Neuronal stem cell (in vitro differentiated cells): ENCODE results near the gene CTU2.
"Not testable (repeated sequence)": the region's sequence is repeated elsewhere in the genome, so short reads cannot be mapped to it uniquely, and the experiment has no call there.

Source experiments
- DNase-seq: peaks from one replicate; pipeline ENCODE4 v3.0.0-alpha.2; 2013; ENCODE audit warnings: low spot score
- H2AFZ ChIP-seq: one replicate; pipeline ENCODE4 v1.6.1; 2013; ENCODE audit warnings: mild to moderate bottlenecking, low read length, inconsistent platforms
- H2AK5ac ChIP-seq: 2 replicates; pipeline ENCODE4 v1.6.1; 2013; ENCODE audit warnings: low read depth, mild to moderate bottlenecking, inconsistent platforms, low read length, moderate library complexity, mixed read lengths
- H2BK120ac ChIP-seq: 2 replicates; pipeline ENCODE4 v1.6.1; 2013; ENCODE audit warnings: low read depth, mild to moderate bottlenecking, inconsistent platforms, low read length, moderate library complexity, mixed read lengths
- H2BK12ac ChIP-seq: one replicate; pipeline ENCODE4 v1.6.1; 2013; ENCODE audit warnings: low read length, inconsistent platforms
- H2BK15ac ChIP-seq: 2 replicates; pipeline ENCODE4 v1.6.1; 2013; ENCODE audit warnings: mild to moderate bottlenecking, low read length, inconsistent platforms, mixed read lengths
- H2BK5ac ChIP-seq: one replicate; pipeline ENCODE4 v1.6.1; 2013; ENCODE audit warnings: inconsistent platforms, mild to moderate bottlenecking, low read length, moderate library complexity
- H3K14ac ChIP-seq: one replicate; pipeline ENCODE4 v1.6.1; 2013; ENCODE audit warnings: low read length, inconsistent platforms
- H3K18ac ChIP-seq: 2 replicates; pipeline ENCODE4 v1.6.1; 2013; ENCODE audit warnings: low read length, inconsistent platforms
- H3K23ac ChIP-seq: 2 replicates; pipeline ENCODE4 v1.6.1; 2013; ENCODE audit warnings: low read depth, mild to moderate bottlenecking, mixed read lengths, low read length, inconsistent platforms; ENCODE audit not compliant: poor library complexity
- H3K27ac ChIP-seq: replicated peaks from 3 replicates; pipeline ENCODE4 v1.5.1; 2013; ENCODE audit warnings: low read length, inconsistent platforms
- H3K27me3 ChIP-seq, 3 experiments: 2 replicates each; pipeline ENCODE4 v1.6.1; 2013; ENCODE audit warnings: low read length in 3 of 3, mild to moderate bottlenecking in 2 of 3, inconsistent platforms in 1 of 3, low read depth in 1 of 3, mixed read lengths in 1 of 3, moderate library complexity in 1 of 3; ENCODE audit not compliant: control insufficient read depth in 3 of 3, insufficient read depth in 3 of 3
- H3K36me3 ChIP-seq, 2 donors: replicated peaks in 1 of 2; 2 replicates each; pipeline ENCODE4 v1.6.1; 2013; ENCODE audit warnings: low read length in 2 of 2; ENCODE audit not compliant: control insufficient read depth in 2 of 2, insufficient read depth in 2 of 2
- H3K4ac ChIP-seq: 2 replicates; pipeline ENCODE4 v1.6.1; 2013; ENCODE audit warnings: inconsistent platforms, mild to moderate bottlenecking, low read length, moderate library complexity
- H3K4me1 ChIP-seq, 2 donors: 1 replicate in 1 of 2; 2 replicates in 1 of 2; pipeline ENCODE4 v1.6.1; 2013; ENCODE audit warnings: low read length in 2 of 2, low read depth in 1 of 2; ENCODE audit not compliant: control insufficient read depth in 2 of 2, insufficient read depth in 1 of 2
- H3K4me2 ChIP-seq: one replicate; pipeline ENCODE4 v1.6.1; 2013; ENCODE audit warnings: mild to moderate bottlenecking, low read length, inconsistent platforms; ENCODE audit not compliant: insufficient read depth, poor library complexity, severe bottlenecking
- H3K4me3 ChIP-seq, 2 donors: 2 replicates each; pipeline ENCODE4 v1.5.1; 2013; ENCODE audit warnings: low read length in 2 of 2, mild to moderate bottlenecking in 2 of 2, inconsistent platforms in 1 of 2, moderate library complexity in 1 of 2
- H3K79me1 ChIP-seq: one replicate; pipeline ENCODE4 v1.6.1; 2013; ENCODE audit warnings: low read depth, mild to moderate bottlenecking, inconsistent platforms, low read length, moderate library complexity
- H3K9ac ChIP-seq: one replicate; pipeline ENCODE4 v1.6.1; 2013; ENCODE audit warnings: mild to moderate bottlenecking, low read depth, low read length, inconsistent platforms; ENCODE audit not compliant: poor library complexity
- H3K9me3 ChIP-seq, 2 donors: replicated peaks in 1 of 2; 2 replicates each; pipeline versions ENCODE3 to v1.6.1; 2013; ENCODE audit warnings: low read length in 2 of 2, mild to moderate bottlenecking in 2 of 2, inconsistent platforms in 1 of 2, low read depth in 1 of 2, mixed read lengths in 1 of 2, moderate library complexity in 1 of 2; ENCODE audit not compliant: control insufficient read depth in 2 of 2, insufficient read depth in 1 of 2
- H4K8ac ChIP-seq: one replicate; pipeline ENCODE4 v1.6.1; 2013; ENCODE audit warnings: low read depth, mild to moderate bottlenecking, inconsistent platforms, low read length, moderate library complexity
- H4K91ac ChIP-seq: one replicate; pipeline ENCODE4 v1.6.1; 2013; ENCODE audit warnings: low read length, low read depth, mild to moderate bottlenecking, inconsistent platforms; ENCODE audit not compliant: poor library complexity
- WGBS, 2 donors: extraction: QIAGEN DNeasy Blood & Tissue Kit; methylation state at CpG; one replicate each; pipeline ENCODE4 v1.1.7; 2013; ENCODE audit warnings: missing lambda C conversion rate in 2 of 2, mixed read lengths in 1 of 2; ENCODE audit not compliant: insufficient read length in 2 of 2, insufficient replicate concordance in 1 of 2; ENCODE audit errors: extremely low coverage in 2 of 2; 5-methylcytosine and 5-hydroxymethylcytosine counted together

Gene CTU2

GRCh38 chr16:88665570-88665969 lies 40.7 kb upstream of the CTU2 start:
- Histone ChIP-seq H3K27me3 (no peaks in the 10 kb centered on the region), H3K4ac (no peak overlapping the region), H2AK5ac (no peak overlapping the region), H3K23ac (no peak overlapping the region), H3K9ac (no peak overlapping the region), H2AFZ (no peak overlapping the region), H3K4me2 (no peak overlapping the region), H3K79me1 (peaks cover 11% of the 10 kb centered on the region), H2BK5ac (no peak overlapping the region), H3K4me1 (peaks cover 5 to 6% of the 10 kb centered on the region in 2 donors), H4K91ac (no peak overlapping the region), H3K18ac (no peak overlapping the region), H4K8ac (no peak overlapping the region), H3K14ac (no peak overlapping the region), H2BK15ac (no peak overlapping the region), H3K36me3 (peaks cover 2 to 26% of the 10 kb centered on the region in 2 donors), H2BK120ac (no peak overlapping the region), H3K27ac (no peak overlapping the region), H2BK12ac (no peak overlapping the region), H3K4me3 (no peak overlapping the region), H3K9me3 (no peaks in the 10 kb centered on the region)
- no CpG with 5 or more reads among the region's 3 CpGs for WGBS, 2 donors
- DNase-seq, result no peak

- WGBS, 2 donors, result no CpG with 5 or more reads among the region's 5 CpGs
- no peak overlapping the region for H3K14ac ChIP-seq
- no peak overlapping the region for H4K91ac ChIP-seq
Observed at GRCh38 chr16:88667461-88667860, 38.8 kb upstream of the CTU2 start.

GRCh38 chr16:88669493-88669892 lies 36.8 kb upstream of the CTU2 start:
- H3K23ac ChIP-seq, H3K4me2 ChIP-seq: not testable (repeated sequence)

More at GRCh38 chr16:88667461-88667860, 38.8 kb upstream of the CTU2 start:
- Histone ChIP-seq H3K27ac (peak overlapping the region; percentile 30), H3K4me1 (peaks cover under 1 to 3% of the 10 kb centered on the region in 2 donors), H3K18ac (no peak overlapping the region), H2BK12ac (no peak overlapping the region), H3K4me3 (no peak overlapping the region), H3K9ac (peak overlapping the region; percentile 44), H2AFZ (no peak overlapping the region), H3K4me2 (no peak overlapping the region), H2BK15ac (no peak overlapping the region), H2BK120ac (no peak overlapping the region), H3K79me1 (peaks cover 9% of the 10 kb centered on the region), H3K23ac (peak overlapping the region; percentile 34), H3K4ac (no peak overlapping the region), H4K8ac (no peak overlapping the region), H3K27me3 (no peaks in the 10 kb centered on the region), H2AK5ac (no peak overlapping the region), H3K9me3 (no peaks in the 10 kb centered on the region), H3K36me3 (peaks cover 2 to 19% of the 10 kb centered on the region in 2 donors), H2BK5ac (peak overlapping the region; percentile 90)
- no peak for DNase-seq

GRCh38 chr16:88669980-88670379 lies 36.3 kb upstream of the CTU2 start:
- Histone ChIP-seq H3K4me3 (no peak overlapping the region), H2BK15ac (no peak overlapping the region), H3K4ac (no peak overlapping the region), H3K4me2 (no peak overlapping the region), H4K91ac (no peak overlapping the region), H3K9me3 (no peaks in the 10 kb centered on the region), H3K14ac (no peak overlapping the region), H3K9ac (no peak overlapping the region), H2BK120ac (no peak overlapping the region), H3K79me1 (peaks cover 3% of the 10 kb centered on the region), H2BK12ac (no peak overlapping the region), H2AFZ (no peak overlapping the region), H3K23ac (no peak overlapping the region), H2BK5ac (no peak overlapping the region), H3K27me3 (no peaks in the 10 kb centered on the region), H2AK5ac (no peak overlapping the region), H3K36me3 (peaks cover 2 to 15% of the 10 kb centered on the region in 2 donors), H3K4me1 (peaks cover 2 to 3% of the 10 kb centered on the region in 2 donors), H3K27ac (no peak overlapping the region), H3K18ac (no peak overlapping the region), H4K8ac (no peak overlapping the region)
- no CpG with 5 or more reads among the region's 10 CpGs for WGBS, 2 donors
- DNase-seq, result no peak

More at GRCh38 chr16:88669493-88669892, 36.8 kb upstream of the CTU2 start:
- not testable (repeated sequence) for H2AFZ ChIP-seq, H3K14ac ChIP-seq, H3K9ac ChIP-seq, DNase-seq, H3K79me1 ChIP-seq, H3K4me3 ChIP-seq, H4K91ac ChIP-seq, H3K4me1 ChIP-seq, H3K4ac ChIP-seq, H2BK5ac ChIP-seq, H2BK15ac ChIP-seq, H3K9me3 ChIP-seq, H4K8ac ChIP-seq, H2BK120ac ChIP-seq, H3K27ac ChIP-seq, H3K18ac ChIP-seq, H3K27me3 ChIP-seq, H2AK5ac ChIP-seq, H2BK12ac ChIP-seq
- no CpG with 5 or more reads among the region's 8 CpGs for WGBS, 2 donors
- peaks cover 2 to 19% of the 10 kb centered on the region in 2 donors for H3K36me3 ChIP-seq
